AG09319 (cell line): Measurements from ENCODE around the gene FUT3.

Source experiments
- DNase-seq: peaks from one replicate; pipeline ENCODE4 v3.0.0-alpha.2; 2010; ENCODE audit warnings: low read depth; ENCODE audit errors: extremely low read depth
- CTCF ChIP-seq: IDR thresholded peaks from 2 replicates; pipeline ENCODE4 v1.5.1; 2011; ENCODE audit warnings: low read depth, mild to moderate bottlenecking, inconsistent platforms, low read length, moderate library complexity

Gene FUT3

GRCh38 chr19:5895409-5895808, 44.2 kb upstream of the FUT3 start:
- no peak for TF ChIP-seq CTCF
- DNase-seq = no peak

- no peak for DNase-seq
- no peak for TF ChIP-seq CTCF
Measured at GRCh38 chr19:5894704-5895349, 43.6 kb upstream of the FUT3 start.

- TF ChIP-seq CTCF = no peak
- no peak for DNase-seq
Measured at GRCh38 chr19:5893907-5894703, 42.9 kb upstream of the FUT3 start.

- DNase-seq = no peak
- no peak for TF ChIP-seq CTCF
Measured at GRCh38 chr19:5893296-5893903, 42.2 kb upstream of the FUT3 start.

GRCh38 chr19:5892772-5893275, 41.6 kb upstream of the FUT3 start:
- TF ChIP-seq CTCF = no peak
- no peak for DNase-seq

- DNase-seq = no peak
- TF ChIP-seq CTCF = peak; percentile 73
Measured at GRCh38 chr19:5891938-5892771, 40.9 kb upstream of the FUT3 start.
